ENCODE measurements around the gene RYR3.
"Not testable (repeated sequence)": the region's sequence is repeated elsewhere in the genome, so short reads cannot be mapped to it uniquely, and the experiment has no call there.

RYR3 gene

GRCh38 chr15:33569036-33569435 is 258.3 kb downstream of the RYR3 start:
- H3K36me3 ChIP-seq (replicated peaks; ENCODE audit: insufficient read depth, low read length) = no peaks in the 10 kb centered on the region
- H3K27ac ChIP-seq (ENCODE audit: low read length) = no peak overlapping the region
- H3K27me3 ChIP-seq (replicated peaks; ENCODE audit: insufficient read depth, low read length) = no peaks in the 10 kb centered on the region
- H2AFZ ChIP-seq (ENCODE audit: low read length) = no peak overlapping the region
- H3K9ac ChIP-seq (ENCODE audit: low read length) = no peak overlapping the region
- H3F3A ChIP-seq (ENCODE audit: insufficient read depth, low read length) = no peaks in the 10 kb centered on the region
- H3K4me1 ChIP-seq (ENCODE audit: low read length) = no peaks in the 10 kb centered on the region
- H3K4me3 ChIP-seq (ENCODE audit: low read length) = no peak overlapping the region
- TF ChIP-seq CTCF (IDR thresholded peaks at IDR 0.05; ENCODE audit: low read length) (no peak), EZH2phosphoT487 (IDR thresholded peaks at IDR 0.05; ENCODE audit: low read length) (no peak), EZH2 (optimal IDR thresholded peaks at IDR 0.05; ENCODE audit: low read depth, low read length) (no peak)
- no peak overlapping the region for H3K4me2 ChIP-seq (ENCODE audit: low read depth, low read length)
- no peaks in the 10 kb centered on the region for H3K79me2 ChIP-seq (ENCODE audit: low read length)
- no peaks in the 10 kb centered on the region for H3K9me3 ChIP-seq (replicated peaks; ENCODE audit: insufficient read depth, low read length)
- H3K9me2 ChIP-seq (replicated peaks; ENCODE audit: insufficient read depth, low read length) = no peaks in the 10 kb centered on the region
- no peaks in the 10 kb centered on the region for H4K20me1 ChIP-seq (ENCODE audit: insufficient read depth, low read length)
- DNase-seq = no peak

GRCh38 chr15:33577911-33578310 is 267.1 kb downstream of the RYR3 start:
- not testable (repeated sequence) for H3K4me1 ChIP-seq (ENCODE audit: low read length); H4K20me1 ChIP-seq (ENCODE audit: insufficient read depth, low read length); H3K4me3 ChIP-seq (ENCODE audit: low read length); H3K4me2 ChIP-seq (ENCODE audit: low read depth, low read length); H3K27ac ChIP-seq (ENCODE audit: low read length); H3K79me2 ChIP-seq (ENCODE audit: low read length); H3K27me3 ChIP-seq (replicated peaks; ENCODE audit: insufficient read depth, low read length); H3K9me2 ChIP-seq (replicated peaks; ENCODE audit: insufficient read depth, low read length); H3K36me3 ChIP-seq (replicated peaks; ENCODE audit: insufficient read depth, low read length); H3K9ac ChIP-seq (ENCODE audit: low read length); H3F3A ChIP-seq (ENCODE audit: insufficient read depth, low read length); DNase-seq; H3K9me3 ChIP-seq (replicated peaks; ENCODE audit: insufficient read depth, low read length); H2AFZ ChIP-seq (ENCODE audit: low read length)

- no peak overlapping the region for H3K4me2 ChIP-seq (ENCODE audit: low read depth, low read length)
Observed at GRCh38 chr15:33580526-33580925, 269.8 kb downstream of the RYR3 start.

GRCh38 chr15:33581032-33581431 is 270.3 kb downstream of the RYR3 start:
- H3K9me2 ChIP-seq (replicated peaks; ENCODE audit: insufficient read depth, low read length) = no peaks in the 10 kb centered on the region
- H3K36me3 ChIP-seq (replicated peaks; ENCODE audit: insufficient read depth, low read length) = no peaks in the 10 kb centered on the region
- no peak overlapping the region for H3K4me3 ChIP-seq (ENCODE audit: low read length)
- no peak overlapping the region for H3K4me2 ChIP-seq (ENCODE audit: low read depth, low read length)
- H3K9ac ChIP-seq (ENCODE audit: low read length) = no peak overlapping the region
- no peak for DNase-seq
- H3K9me3 ChIP-seq (replicated peaks; ENCODE audit: insufficient read depth, low read length) = no peaks in the 10 kb centered on the region
- H3K27ac ChIP-seq (ENCODE audit: low read length) = no peak overlapping the region
- H4K20me1 ChIP-seq (ENCODE audit: insufficient read depth, low read length) = no peaks in the 10 kb centered on the region
- no peaks in the 10 kb centered on the region for H3K4me1 ChIP-seq (ENCODE audit: low read length)
- no peaks in the 10 kb centered on the region for H3K27me3 ChIP-seq (replicated peaks; ENCODE audit: insufficient read depth, low read length)
- H2AFZ ChIP-seq (ENCODE audit: low read length) = no peak overlapping the region
- TF ChIP-seq EZH2 (optimal IDR thresholded peaks at IDR 0.05; ENCODE audit: low read depth, low read length) = no peak
- TF ChIP-seq CTCF (IDR thresholded peaks at IDR 0.05; ENCODE audit: low read length) = no peak
- TF ChIP-seq EZH2phosphoT487 (IDR thresholded peaks at IDR 0.05; ENCODE audit: low read length) = no peak
- no peaks in the 10 kb centered on the region for H3K79me2 ChIP-seq (ENCODE audit: low read length)
- H3F3A ChIP-seq (ENCODE audit: insufficient read depth, low read length) = no peaks in the 10 kb centered on the region

More at GRCh38 chr15:33580526-33580925, 269.8 kb downstream of the RYR3 start:
- no peaks in the 10 kb centered on the region for H4K20me1 ChIP-seq (ENCODE audit: insufficient read depth, low read length)
- H3K79me2 ChIP-seq (ENCODE audit: low read length) = no peaks in the 10 kb centered on the region
- no peaks in the 10 kb centered on the region for H3F3A ChIP-seq (ENCODE audit: insufficient read depth, low read length)
- no peak overlapping the region for H3K9ac ChIP-seq (ENCODE audit: low read length)
- no peaks in the 10 kb centered on the region for H3K27me3 ChIP-seq (replicated peaks; ENCODE audit: insufficient read depth, low read length)
- no peak for DNase-seq
- H3K9me2 ChIP-seq (replicated peaks; ENCODE audit: insufficient read depth, low read length) = no peaks in the 10 kb centered on the region
- no peak overlapping the region for H3K4me3 ChIP-seq (ENCODE audit: low read length)
- H2AFZ ChIP-seq (ENCODE audit: low read length) = no peak overlapping the region
- H3K36me3 ChIP-seq (replicated peaks; ENCODE audit: insufficient read depth, low read length) = no peaks in the 10 kb centered on the region
- TF ChIP-seq CTCF (IDR thresholded peaks at IDR 0.05; ENCODE audit: low read length) (no peak), EZH2phosphoT487 (IDR thresholded peaks at IDR 0.05; ENCODE audit: low read length) (no peak), EZH2 (optimal IDR thresholded peaks at IDR 0.05; ENCODE audit: low read depth, low read length) (no peak)
- H3K9me3 ChIP-seq (replicated peaks; ENCODE audit: insufficient read depth, low read length) = no peaks in the 10 kb centered on the region
- no peaks in the 10 kb centered on the region for H3K4me1 ChIP-seq (ENCODE audit: low read length)
- no peak overlapping the region for H3K27ac ChIP-seq (ENCODE audit: low read length)
